H1 (cell line): ENCODE results near the gene MAGI3. TPM values are rescaled to one million over a fixed set of nuclear protein-coding genes. Genes with fewer than 3 reads are reported as not detected.

Experiments
- CBX8 ChIP-seq: fragments of 300-800, 300-1000 bp; sonication (generic); IDR thresholded peaks from 2 replicates; pipeline ENCODE4 v1.7.1; 2016; ENCODE audit warnings: low read depth, low read length, borderline replicate concordance
- CREB1 ChIP-seq: IDR thresholded peaks from 2 replicates; pipeline ENCODE4 v1.6.1; 2012; ENCODE audit warnings: inconsistent platforms
- MAFK ChIP-seq: IDR thresholded peaks from 2 replicates; pipeline ENCODE4 v1.6.1; 2012; ENCODE audit warnings: low read depth, mild to moderate bottlenecking, improper control_type of control experiment, low read length
- POU5F1 ChIP-seq: IDR thresholded peaks from 2 replicates; pipeline ENCODE4 v1.6.1; 2011; ENCODE audit warnings: low read depth, mild to moderate bottlenecking, low read length, moderate library complexity
- polyA plus RNA-seq, 7 experiments: library from polyadenylated mRNA; depleted of rRNA in 3 of 7; stranded (reverse) in 5 of 7; unstranded in 2 of 7; fragments of >200 nt in 5 of 7; fragments of 200-250 nt in 2 of 7; gene quantifications; 1 replicate in 5 of 7; 2 replicates in 1 of 7; 4 replicates in 1 of 7; pipeline versions ENCODE4 v1.2.1 to v1.2.3, GENCODE V29; 2011 to 2013; ENCODE audit warnings: missing spikeins in 2 of 7, mixed read lengths in 2 of 7
- total RNA-seq: library from RNA; stranded (reverse); fragmentation: NEBNext Ultra II Directional; extraction: Animal tissue kit (Norgen Biotek cat#: 25700); gene quantifications from 2 replicates; pipeline ENCODE4 v1.2.1, GENCODE V29; 2021

Gene MAGI3
- total and polyA plus RNA-seq, 2 of the 8 experiments (the other 6 are each of a cell fraction or from before 2014, with no cell fraction given), result 2.3 to 7.8 TPM

- TF ChIP-seq POU5F1 (no peak), MAFK (no peak), CREB1 (no peak), CBX8 (no peak)
Observed at GRCh38 chr1:113608399-113608798, 218.1 kb downstream of the MAGI3 start (continued).
